A549 (cell line): Measurements from ENCODE around the gene TTC12. TPM values are rescaled to one million over a fixed set of nuclear protein-coding genes. Genes with fewer than 3 reads are reported as not detected.

Experiments
- ATAC-seq, 2 experiments: fragments of 200-7000 bp in 1 of 2; fragments of >200 bp in 1 of 2; cut with Nextera tagmentation in 1 of 2; cut with Tn5 transposase in 1 of 2; 3 replicates each; pipeline versions ENCODE4 v1.8.0 to v1.9.1; 2018 to 2020; ENCODE audit warnings: mild to moderate bottlenecking in 1 of 2, moderate library complexity in 1 of 2
- CTCF ChIA-PET: fragments of 300-600 bp; sonication (Branson Sonifier 250); formaldehyde crosslinking; extraction: SDS; loops from one replicate; lab custom pipeline; 2021; ENCODE audit warnings: antibody characterized with exemption, inconsistent platforms; lab: Yijun Ruan, JAX
- POLR2A ChIA-PET: fragments of 350-600 bp; formaldehyde crosslinking; extraction: SDS; loops from one replicate; lab custom pipeline; 2021; ENCODE audit warnings: antibody characterized with exemption, inconsistent platforms; lab: Yijun Ruan, JAX
- DNase-seq, 2 experiments: peaks; one replicate each; pipeline versions ENCODE4 v3.0.0 to v3.0.0-alpha.2; 2011 to 2016; ENCODE audit warnings: low read depth in 1 of 2, low spot score in 1 of 2
- FAIRE-seq: peaks from 2 replicates; lab custom pipeline; 2011; peaks lifted over from hg19 to GRCh38; lab: Jason Lieb, UNC
- H3K27ac ChIP-seq, 2 experiments: fragments of >200 bp; sonication (Bioruptor Twin); formaldehyde crosslinking; 3 replicates each; pipeline ENCODE4 v1.5.1; 2016 to 2017
- H3K4me1 ChIP-seq: fragments of >200 bp; sonication (Bioruptor Twin); formaldehyde crosslinking; 3 replicates; pipeline ENCODE4 v1.6.1; 2016
- H3K4me2 ChIP-seq: fragments of >200 bp; sonication (Bioruptor Twin); formaldehyde crosslinking; 3 replicates; pipeline ENCODE4 v1.6.1; 2016
- H3K4me3 ChIP-seq: fragments of >200 bp; sonication (Bioruptor Twin); formaldehyde crosslinking; 3 replicates; pipeline ENCODE4 v1.5.1; 2016
- H3K9me3 ChIP-seq: fragments of >200 bp; sonication (Bioruptor Twin); formaldehyde crosslinking; 3 replicates; pipeline ENCODE4 v1.6.1; 2016
- BCL3 ChIP-seq: fragments of >200 bp; sonication (Bioruptor Twin); formaldehyde crosslinking; IDR thresholded peaks from 3 replicates; pipeline ENCODE4 v1.6.1; 2016
- BHLHE40 ChIP-seq: IDR thresholded peaks from 2 replicates; pipeline ENCODE4 v1.6.1; 2012; ENCODE audit warnings: low read depth, low read length, inconsistent platforms
- CBX2 ChIP-seq: fragments of 200-600 bp; sonication (generic); IDR thresholded peaks from 2 replicates; pipeline ENCODE4 v1.6.1; 2016; ENCODE audit warnings: low read depth, mild to moderate bottlenecking, borderline replicate concordance
- CBX8 ChIP-seq: fragments of 200-600 bp; sonication (generic); IDR thresholded peaks from 2 replicates; pipeline ENCODE4 v1.6.1; 2016
- CEBPB ChIP-seq, 2 experiments: fragments of >200 bp in 1 of 2; sonication (Bioruptor Twin) in 1 of 2; formaldehyde crosslinking in 1 of 2; IDR thresholded peaks; 2 replicates each; pipeline ENCODE4 v1.6.1; 2012 to 2016
- EP300 ChIP-seq, 2 experiments: fragments of >200 bp; sonication (Bioruptor Twin); formaldehyde crosslinking; IDR thresholded peaks; 2 replicates in 1 of 2; 3 replicates in 1 of 2; pipeline ENCODE4 v1.6.1; 2016 to 2017
- ESRRA ChIP-seq: fragments of 150-350 bp; IDR thresholded peaks from 2 replicates; pipeline ENCODE4 v1.6.1; 2014; ENCODE audit warnings: mild to moderate bottlenecking, low read length, borderline replicate concordance
- FOSL2 ChIP-seq, 2 experiments: fragments of 450-650 bp in 1 of 2; fragments of >200 bp in 1 of 2; sonication (Bioruptor Twin) in 1 of 2; formaldehyde crosslinking; IDR thresholded peaks; 2 replicates each; pipeline versions ENCODE4 v1.5.0 to v1.6.1; 2016 to 2020; ENCODE audit warnings: mild to moderate bottlenecking in 1 of 2, moderate library complexity in 1 of 2
- HDAC2 ChIP-seq: fragments of 200-600 bp; sonication (generic); IDR thresholded peaks from 2 replicates; pipeline ENCODE4 v1.6.1; 2016
- HEYL ChIP-seq: fragments of 250-450 bp; sonication (Bioruptor Pico); IDR thresholded peaks from 2 replicates; pipeline ENCODE4 v1.8.0; 2021; ENCODE audit warnings: mild to moderate bottlenecking, moderate library complexity
- HOXA7 ChIP-seq: fragments of 250-450 bp; sonication (Bioruptor Pico); IDR thresholded peaks from 2 replicates; pipeline ENCODE4 v1.5.0; 2020; ENCODE audit warnings: mild to moderate bottlenecking, moderate library complexity
- KDM1A ChIP-seq: fragments of 200-600 bp; sonication (generic); IDR thresholded peaks from 2 replicates; pipeline ENCODE4 v1.6.1; 2016; ENCODE audit warnings: low read depth, mild to moderate bottlenecking
- KDM5A ChIP-seq: fragments of 200-600 bp; sonication (generic); IDR thresholded peaks from 2 replicates; pipeline ENCODE4 v1.6.1; 2016; ENCODE audit warnings: antibody characterized with exemption, mild to moderate bottlenecking
- MAFK ChIP-seq: fragments of 450-650 bp; IDR thresholded peaks from 2 replicates; pipeline ENCODE4 v1.6.1; 2014; ENCODE audit not compliant: partially characterized antibody
- NPAS2 ChIP-seq: fragments of 250-450 bp; sonication (Bioruptor Pico); IDR thresholded peaks from 2 replicates; pipeline ENCODE4 v1.8.0; 2022; ENCODE audit warnings: mild to moderate bottlenecking, moderate library complexity, borderline replicate concordance
- NR3C1 ChIP-seq: fragments of >200 bp; sonication (Bioruptor Twin); formaldehyde crosslinking; IDR thresholded peaks from 3 replicates; pipeline ENCODE4 v1.6.1; 2017
- PBX3 ChIP-seq: IDR thresholded peaks from 2 replicates; pipeline ENCODE4 v1.6.1; 2012
- PHF8 ChIP-seq: fragments of 200-600 bp; sonication (generic); IDR thresholded peaks from 2 replicates; pipeline ENCODE4 v1.6.1; 2016; ENCODE audit warnings: low read depth, mild to moderate bottlenecking, antibody characterized with exemption, moderate library complexity, borderline replicate concordance
- SREBF2 ChIP-seq: fragments of 450-650 bp; IDR thresholded peaks from 2 replicates; pipeline ENCODE4 v1.6.1; 2014; ENCODE audit warnings: mild to moderate bottlenecking, moderate library complexity
- TFCP2L1 ChIP-seq: fragments of 250-450 bp; sonication (Bioruptor Pico); IDR thresholded peaks from 2 replicates; pipeline ENCODE4 v1.5.0; 2021; ENCODE audit warnings: mild to moderate bottlenecking
- ZFP36 ChIP-seq: fragments of 450-650 bp; IDR thresholded peaks from 2 replicates; pipeline ENCODE4 v1.6.1; 2014; ENCODE audit warnings: borderline replicate concordance; ENCODE audit not compliant: partially characterized antibody
- ZNF302 ChIP-seq: fragments of 250-450 bp; sonication (Bioruptor Pico); IDR thresholded peaks from 2 replicates; pipeline ENCODE4 v1.9.0; 2021; ENCODE audit warnings: inconsistent platforms, mild to moderate bottlenecking, moderate library complexity
- ZSCAN20 ChIP-seq: fragments of 250-450 bp; sonication (Bioruptor Pico); IDR thresholded peaks from 2 replicates; pipeline ENCODE4 v1.8.0; 2022; ENCODE audit warnings: mild to moderate bottlenecking, moderate library complexity
- WGBS: methylation state at CpG from one replicate; pipeline ENCODE4 v1.1.6; 2017; ENCODE audit errors: missing lambda C conversion rate; 5-methylcytosine and 5-hydroxymethylcytosine counted together
- polyA plus RNA-seq, 4 experiments: library from polyadenylated mRNA; depleted of rRNA in 3 of 4; stranded (reverse); fragments of >200 nt; fragmentation: RNase III in 1 of 4; extraction: RNeasy Plus Mini Kit Qiagen cat#74134 plus additional on column Dnase treatment in 1 of 4; gene quantifications; 2 replicates in 3 of 4; 3 replicates in 1 of 4; pipeline ENCODE4 v1.2.3, GENCODE V29; 2011 to 2017
- TF ChIP-seq, protein P1 (sequence below): fragments of 150-350 bp; IDR thresholded peaks from 2 replicates; pipeline ENCODE4 v1.6.1; 2014; ENCODE audit warnings: low read depth, mild to moderate bottlenecking, low read length
- TF ChIP-seq, protein P2 (sequence below): IDR thresholded peaks from 2 replicates; pipeline ENCODE4 v1.6.1; 2012; ENCODE audit warnings: low read depth, borderline replicate concordance

Gene TTC12
- polyA plus RNA-seq, 2 of the 4 experiments (the other 2 are of a cell fraction): 5.9 to 13.5 TPM

- ATAC-seq: no peak
- DNase-seq: no peak
- POLR2A ChIA-PET: no interaction called here
- TF ChIP-seq NR3C1 (no peak), ZNF302 (no peak), KDM1A (no peak), HDAC2 (no peak), ESRRA (no peak), PHF8 (no peak), HEYL (CRISPR knock-in tag) (no peak), BHLHE40 (no peak)
- TF ChIP-seq, protein P1, sequence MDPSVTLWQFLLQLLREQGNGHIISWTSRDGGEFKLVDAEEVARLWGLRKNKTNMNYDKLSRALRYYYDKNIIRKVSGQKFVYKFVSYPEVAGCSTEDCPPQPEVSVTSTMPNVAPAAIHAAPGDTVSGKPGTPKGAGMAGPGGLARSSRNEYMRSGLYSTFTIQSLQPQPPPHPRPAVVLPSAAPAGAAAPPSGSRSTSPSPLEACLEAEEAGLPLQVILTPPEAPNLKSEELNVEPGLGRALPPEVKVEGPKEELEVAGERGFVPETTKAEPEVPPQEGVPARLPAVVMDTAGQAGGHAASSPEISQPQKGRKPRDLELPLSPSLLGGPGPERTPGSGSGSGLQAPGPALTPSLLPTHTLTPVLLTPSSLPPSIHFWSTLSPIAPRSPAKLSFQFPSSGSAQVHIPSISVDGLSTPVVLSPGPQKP: no peak
- TF ChIP-seq, all 56 proteins: peak for 0
- Histone ChIP-seq H3K4me2 (no peak overlapping the region), H3K4me3 (no peak overlapping the region), H3K4me1 (no peaks in the 10 kb centered on the region), H3K9me3 (no peaks in the 10 kb centered on the region), H3K27ac (no peak overlapping the region)
- FAIRE-seq: no peak
- CTCF ChIA-PET: no interaction called here
- WGBS: 100% methylated on average over 2 of the region's 2 CpGs
These were observed 15.3 kb downstream of the TTC12 start for GRCh38 chr11:113329725-113330124.

- FAIRE-seq (no peak), ATAC-seq (no peak), DNase-seq (no peak)
- TF ChIP-seq, protein P1: no peak
- TF ChIP-seq CEBPB (IDR thresholded peaks at IDR 0.05) (no peak), ZSCAN20 (CRISPR knock-in tag) (no peak), KDM5A (no peak), PBX3 (no peak), TFCP2L1 (CRISPR knock-in tag) (no peak), CBX2 (no peak), HOXA7 (no peak), NPAS2 (no peak), EP300 (IDR thresholded peaks at IDR 0.05) (no peak), SREBF2 (no peak), MAFK (no peak), BCL3 (no peak), FOSL2 (IDR thresholded peaks at IDR 0.05) (no peak), FOSL2 (CRISPR knock-in tag; IDR thresholded peaks at IDR 0.05) (no peak), PHF8 (no peak), CBX8 (no peak), ZFP36 (no peak)
- TF ChIP-seq, protein P2, sequence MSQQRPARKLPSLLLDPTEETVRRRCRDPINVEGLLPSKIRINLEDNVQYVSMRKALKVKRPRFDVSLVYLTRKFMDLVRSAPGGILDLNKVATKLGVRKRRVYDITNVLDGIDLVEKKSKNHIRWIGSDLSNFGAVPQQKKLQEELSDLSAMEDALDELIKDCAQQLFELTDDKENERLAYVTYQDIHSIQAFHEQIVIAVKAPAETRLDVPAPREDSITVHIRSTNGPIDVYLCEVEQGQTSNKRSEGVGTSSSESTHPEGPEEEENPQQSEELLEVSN: no peak
- H3K4me2 ChIP-seq: no peak overlapping the region
- H3K4me3 ChIP-seq: no peak overlapping the region
- POLR2A ChIA-PET: no interaction called here
- WGBS: 86% methylated on average over 5 of the region's 5 CpGs
- no peaks in the 10 kb centered on the region for H3K9me3 ChIP-seq
- no peak overlapping the region for H3K27ac ChIP-seq
- CTCF ChIA-PET: no interaction called here
- no peaks in the 10 kb centered on the region for H3K4me1 ChIP-seq
These were observed 17.1 kb downstream of the TTC12 start for GRCh38 chr11:113331441-113331840.
